Trophoblast cell (in vitro differentiated cells and primary cell): ENCODE measurements around the gene LDLRAD4.

Source experiments
- DNase-seq, 2 donors: peaks; one replicate each; pipeline ENCODE4 v3.0.0-alpha.2; 2016
- H2AFZ ChIP-seq: 2 replicates; pipeline ENCODE4 v1.6.1; 2013; ENCODE audit warnings: low read length, moderate library complexity, mild to moderate bottlenecking; ENCODE audit not compliant: insufficient read depth, poor library complexity
- H2AK5ac ChIP-seq: 2 replicates; pipeline ENCODE4 v1.6.1; 2013; ENCODE audit warnings: mild to moderate bottlenecking, low read length
- H2BK120ac ChIP-seq: 2 replicates; pipeline ENCODE4 v1.6.1; 2013; ENCODE audit warnings: low read length, mild to moderate bottlenecking, moderate library complexity; ENCODE audit not compliant: insufficient read depth, poor library complexity
- H2BK12ac ChIP-seq: 2 replicates; pipeline ENCODE4 v1.6.1; 2013; ENCODE audit warnings: mild to moderate bottlenecking, low read length, moderate library complexity
- H2BK5ac ChIP-seq: 2 replicates; pipeline ENCODE4 v1.6.1; 2013; ENCODE audit warnings: low read length, low read depth, moderate library complexity, mild to moderate bottlenecking; ENCODE audit not compliant: poor library complexity
- H3K14ac ChIP-seq: 2 replicates; pipeline ENCODE4 v1.6.1; 2013; ENCODE audit warnings: mild to moderate bottlenecking, low read length
- H3K18ac ChIP-seq: 2 replicates; pipeline ENCODE4 v1.6.1; 2013; ENCODE audit warnings: mild to moderate bottlenecking, low read length
- H3K23ac ChIP-seq: 2 replicates; pipeline ENCODE4 v1.6.1; 2013; ENCODE audit warnings: low read length
- H3K27ac ChIP-seq: 2 replicates; pipeline ENCODE4 v1.5.1; 2013; ENCODE audit warnings: low read depth, mild to moderate bottlenecking, inconsistent platforms, low read length, moderate library complexity
- H3K27me3 ChIP-seq: 2 replicates; pipeline ENCODE4 v1.6.1; 2013; ENCODE audit warnings: inconsistent platforms, mild to moderate bottlenecking, low read length, moderate library complexity; ENCODE audit not compliant: insufficient read depth
- H3K36me3 ChIP-seq, 2 experiments: 1 replicate in 1 of 2; 2 replicates in 1 of 2; pipeline ENCODE4 v1.6.1; 2013; ENCODE audit warnings: low read length in 2 of 2, mild to moderate bottlenecking in 2 of 2, moderate library complexity in 1 of 2; ENCODE audit not compliant: insufficient read depth in 2 of 2, control insufficient read depth in 1 of 2
- H3K4ac ChIP-seq: 2 replicates; pipeline ENCODE4 v1.6.1; 2013; ENCODE audit warnings: low read depth, mild to moderate bottlenecking, low read length, moderate library complexity
- H3K4me1 ChIP-seq, 2 experiments: 1 replicate in 1 of 2; 2 replicates in 1 of 2; pipeline ENCODE4 v1.6.1; 2013; ENCODE audit warnings: low read length in 2 of 2, mild to moderate bottlenecking in 2 of 2, moderate library complexity in 1 of 2; ENCODE audit not compliant: insufficient read depth in 2 of 2, control insufficient read depth in 1 of 2
- H3K4me2 ChIP-seq: 2 replicates; pipeline ENCODE4 v1.6.1; 2013; ENCODE audit warnings: inconsistent platforms, mild to moderate bottlenecking, low read length, moderate library complexity
- H3K4me3 ChIP-seq: 2 replicates; pipeline ENCODE4 v1.5.1; 2013; ENCODE audit warnings: mild to moderate bottlenecking, low read depth, low read length, inconsistent platforms
- H3K79me1 ChIP-seq: one replicate; pipeline ENCODE4 v1.6.1; 2013; ENCODE audit warnings: low read length
- H3K79me2 ChIP-seq: 2 replicates; pipeline ENCODE4 v1.6.1; 2013; ENCODE audit warnings: low read length, mild to moderate bottlenecking; ENCODE audit not compliant: control insufficient read depth, insufficient read depth, poor library complexity
- H3K9ac ChIP-seq: 2 replicates; pipeline ENCODE4 v1.6.1; 2013; ENCODE audit warnings: mild to moderate bottlenecking, low read length
- H3K9me3 ChIP-seq: 2 replicates; pipeline ENCODE4 v1.6.1; 2013; ENCODE audit warnings: low read depth, mild to moderate bottlenecking, control low read depth, inconsistent platforms, low read length; ENCODE audit not compliant: insufficient read depth
- H4K12ac ChIP-seq: 2 replicates; pipeline ENCODE4 v1.6.1; 2013; ENCODE audit warnings: low read depth, mild to moderate bottlenecking, low read length, moderate library complexity
- H4K8ac ChIP-seq: 2 replicates; pipeline ENCODE4 v1.6.1; 2013; ENCODE audit warnings: low read depth, mild to moderate bottlenecking, low read length, moderate library complexity
- H4K91ac ChIP-seq: one replicate; pipeline ENCODE4 v1.6.1; 2013; ENCODE audit warnings: low read depth, mild to moderate bottlenecking, low read length, moderate library complexity
- WGBS: extraction: QIAGEN DNeasy Blood & Tissue Kit; methylation state at CpG from one replicate; pipeline ENCODE4 v1.1.7; 2013; ENCODE audit warnings: missing lambda C conversion rate; ENCODE audit not compliant: insufficient read length, insufficient coverage; ENCODE audit errors: extremely low coverage; 5-methylcytosine and 5-hydroxymethylcytosine counted together

Gene LDLRAD4

DNA sequence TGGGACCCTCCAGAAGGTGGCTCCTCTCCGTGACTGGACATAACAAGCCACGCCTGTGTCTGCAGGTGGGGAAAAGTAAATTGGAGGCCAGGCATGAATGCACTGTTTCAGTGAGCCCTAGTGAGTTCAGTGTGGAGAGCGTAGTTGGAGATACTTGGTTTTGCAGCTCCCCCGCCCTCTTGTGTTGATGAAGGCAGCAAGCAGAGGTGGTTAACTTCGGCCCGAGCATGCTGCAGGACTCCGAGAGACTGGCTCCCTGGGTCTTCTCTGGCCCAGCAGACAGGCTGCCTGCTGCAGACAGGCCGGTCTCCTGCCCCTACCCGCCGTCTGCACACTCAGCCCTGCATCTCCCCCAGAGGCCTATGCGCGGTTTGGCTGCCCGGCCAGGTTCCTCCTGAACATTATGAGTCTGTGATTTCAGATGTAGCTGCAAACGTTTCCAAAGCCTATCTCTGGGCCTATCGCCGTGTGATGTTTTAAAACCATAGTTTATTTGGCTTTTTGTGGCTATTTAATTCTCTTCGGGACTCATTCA lies 102.4 kb downstream of the LDLRAD4 start:
- H3K9me3 ChIP-seq, result peaks cover 8% of the 10 kb centered on the region
- H3K4me2 ChIP-seq, result no peak overlapping the region
- no peak overlapping the region for H2BK12ac ChIP-seq
- no CpG with 5 or more reads among the region's 17 CpGs for WGBS
- H2BK120ac ChIP-seq, result no peak overlapping the region
- no peak overlapping the region for H4K8ac ChIP-seq
- no peak overlapping the region for H3K4ac ChIP-seq
- H3K36me3 ChIP-seq, result no peaks in the 10 kb centered on the region
- H2BK5ac ChIP-seq, result no peak overlapping the region
- no peak overlapping the region for H3K4me3 ChIP-seq
- no peak for DNase-seq
- H3K23ac ChIP-seq, result no peak overlapping the region
- no peak overlapping the region for H3K18ac ChIP-seq
- H2AFZ ChIP-seq, result no peak overlapping the region
- no peaks in the 10 kb centered on the region for H3K27me3 ChIP-seq
- H2AK5ac ChIP-seq, result no peak overlapping the region
- H3K14ac ChIP-seq, result no peak overlapping the region
- peaks cover 2% of the 10 kb centered on the region for H3K79me2 ChIP-seq
- no peak overlapping the region for H3K27ac ChIP-seq
- no peaks in the 10 kb centered on the region for H3K79me1 ChIP-seq
- H3K4me1 ChIP-seq, result peaks cover 4% of the 10 kb centered on the region in 2 experiments
- H4K12ac ChIP-seq, result no peak overlapping the region
- no peak overlapping the region for H3K9ac ChIP-seq
- H4K91ac ChIP-seq, result no peak overlapping the region

GRCh38 chr18:13321923-13322322 lies 103.4 kb downstream of the LDLRAD4 start:
- no peak overlapping the region for H4K91ac ChIP-seq
- no peaks in the 10 kb centered on the region for H3K79me1 ChIP-seq
- no peak overlapping the region for H3K9ac ChIP-seq
- no peaks in the 10 kb centered on the region for H3K27me3 ChIP-seq
- no peak overlapping the region for H4K8ac ChIP-seq
- no peak overlapping the region for H3K23ac ChIP-seq
- no peak overlapping the region for H3K4me3 ChIP-seq
- H3K4me2 ChIP-seq, result no peak overlapping the region
- H3K27ac ChIP-seq, result no peak overlapping the region
- WGBS, result no CpG with 5 or more reads among the region's 1 CpG
- H3K14ac ChIP-seq, result no peak overlapping the region
- no peak overlapping the region for H4K12ac ChIP-seq
- DNase-seq, result no peak
- H3K4ac ChIP-seq, result no peak overlapping the region
- no peak overlapping the region for H2BK5ac ChIP-seq
- H2BK120ac ChIP-seq, result no peak overlapping the region
- H2AFZ ChIP-seq, result no peak overlapping the region
- H3K36me3 ChIP-seq, result no peaks in the 10 kb centered on the region
- H3K18ac ChIP-seq, result no peak overlapping the region
- peaks cover 2% of the 10 kb centered on the region for H3K79me2 ChIP-seq
- H3K9me3 ChIP-seq, result peaks cover 4% of the 10 kb centered on the region
- H2BK12ac ChIP-seq, result no peak overlapping the region
- peaks cover 4% of the 10 kb centered on the region in 2 experiments for H3K4me1 ChIP-seq
- no peak overlapping the region for H2AK5ac ChIP-seq

GRCh38 chr18:13323186-13323585 lies 104.6 kb downstream of the LDLRAD4 start:
- H2BK120ac ChIP-seq, result no peak overlapping the region
- peaks cover 4% of the 10 kb centered on the region in 2 experiments for H3K4me1 ChIP-seq
- no peaks in the 10 kb centered on the region for H3K79me1 ChIP-seq
- no peak overlapping the region for H3K4me2 ChIP-seq
- peaks cover 2% of the 10 kb centered on the region for H3K79me2 ChIP-seq
- no peak overlapping the region for H4K12ac ChIP-seq
- no peak overlapping the region for H2AK5ac ChIP-seq
- H3K27me3 ChIP-seq, result no peaks in the 10 kb centered on the region
- no peak overlapping the region for H3K4me3 ChIP-seq
- H3K4ac ChIP-seq, result no peak overlapping the region
- no peak overlapping the region for H3K14ac ChIP-seq
- no peak overlapping the region for H3K27ac ChIP-seq
- peaks cover 4% of the 10 kb centered on the region for H3K9me3 ChIP-seq
- DNase-seq, result no peak
- WGBS, result no CpG with 5 or more reads among the region's 9 CpGs
- H2BK12ac ChIP-seq, result no peak overlapping the region
- H4K8ac ChIP-seq, result no peak overlapping the region
- H3K18ac ChIP-seq, result no peak overlapping the region
- no peak overlapping the region for H3K9ac ChIP-seq
- no peak overlapping the region for H4K91ac ChIP-seq
- H2AFZ ChIP-seq, result no peak overlapping the region
- H3K23ac ChIP-seq, result no peak overlapping the region
- no peak overlapping the region for H2BK5ac ChIP-seq
- no peaks in the 10 kb centered on the region for H3K36me3 ChIP-seq

- no peak overlapping the region for H3K23ac ChIP-seq
- no peak overlapping the region for H2AFZ ChIP-seq
- H3K4me2 ChIP-seq, result no peak overlapping the region
- no peak overlapping the region for H4K91ac ChIP-seq
- no peak for DNase-seq
- H3K14ac ChIP-seq, result no peak overlapping the region
- peaks cover 4% of the 10 kb centered on the region for H3K9me3 ChIP-seq
- H3K27me3 ChIP-seq, result no peaks in the 10 kb centered on the region
- no peak overlapping the region for H3K4ac ChIP-seq
- H3K9ac ChIP-seq, result no peak overlapping the region
- no peaks in the 10 kb centered on the region for H3K36me3 ChIP-seq
- no peak overlapping the region for H4K8ac ChIP-seq
- H3K79me1 ChIP-seq, result no peaks in the 10 kb centered on the region
- no peak overlapping the region for H4K12ac ChIP-seq
- H2BK12ac ChIP-seq, result no peak overlapping the region
- no peaks in the 10 kb centered on the region for H3K4me1 ChIP-seq
- H2BK5ac ChIP-seq, result no peak overlapping the region
- H3K79me2 ChIP-seq, result peaks cover 2% of the 10 kb centered on the region
- no peak overlapping the region for H2AK5ac ChIP-seq
- no CpG with 5 or more reads among the region's 8 CpGs for WGBS
- H2BK120ac ChIP-seq, result no peak overlapping the region
- H3K27ac ChIP-seq, result no peak overlapping the region
- no peak overlapping the region for H3K18ac ChIP-seq
- H3K4me3 ChIP-seq, result no peak overlapping the region
Observed at GRCh38 chr18:13324880-13325279, 106.3 kb downstream of the LDLRAD4 start.
